ENCODE measurements around the gene TINAGL1.

The TINAGL1 gene

DNA sequence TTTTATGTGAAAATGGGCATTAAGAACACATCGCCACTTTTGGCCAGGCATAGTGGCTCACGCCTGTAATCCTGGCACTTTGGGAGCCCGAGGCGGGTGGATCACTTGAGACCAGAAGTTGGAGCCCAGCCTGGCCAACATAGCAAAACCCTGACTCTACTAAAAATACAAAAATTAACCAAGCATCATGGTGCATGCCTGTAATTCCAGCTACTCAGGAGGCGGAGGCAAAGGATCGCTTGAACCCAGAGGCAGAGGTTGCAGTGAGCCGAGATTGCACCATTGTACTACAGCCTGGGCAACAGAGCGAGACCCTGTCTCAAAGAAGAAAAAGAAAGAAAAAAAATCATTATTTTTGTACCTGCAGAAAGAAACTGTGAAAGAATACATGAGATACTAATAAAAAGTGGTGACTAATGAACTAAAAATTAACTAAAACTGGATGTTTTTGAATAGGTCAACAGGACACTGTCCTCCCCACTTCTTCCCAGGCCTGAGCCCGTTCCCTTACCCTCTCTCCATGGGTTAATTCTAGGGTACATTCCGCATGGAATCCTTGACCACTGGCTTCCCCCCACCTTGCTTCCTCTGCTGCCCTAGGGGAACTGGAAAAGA, 8.3 kb upstream of the TINAGL1 start:
- no peak for DNase-seq (ENCODE audit: low spot score)

DNA sequence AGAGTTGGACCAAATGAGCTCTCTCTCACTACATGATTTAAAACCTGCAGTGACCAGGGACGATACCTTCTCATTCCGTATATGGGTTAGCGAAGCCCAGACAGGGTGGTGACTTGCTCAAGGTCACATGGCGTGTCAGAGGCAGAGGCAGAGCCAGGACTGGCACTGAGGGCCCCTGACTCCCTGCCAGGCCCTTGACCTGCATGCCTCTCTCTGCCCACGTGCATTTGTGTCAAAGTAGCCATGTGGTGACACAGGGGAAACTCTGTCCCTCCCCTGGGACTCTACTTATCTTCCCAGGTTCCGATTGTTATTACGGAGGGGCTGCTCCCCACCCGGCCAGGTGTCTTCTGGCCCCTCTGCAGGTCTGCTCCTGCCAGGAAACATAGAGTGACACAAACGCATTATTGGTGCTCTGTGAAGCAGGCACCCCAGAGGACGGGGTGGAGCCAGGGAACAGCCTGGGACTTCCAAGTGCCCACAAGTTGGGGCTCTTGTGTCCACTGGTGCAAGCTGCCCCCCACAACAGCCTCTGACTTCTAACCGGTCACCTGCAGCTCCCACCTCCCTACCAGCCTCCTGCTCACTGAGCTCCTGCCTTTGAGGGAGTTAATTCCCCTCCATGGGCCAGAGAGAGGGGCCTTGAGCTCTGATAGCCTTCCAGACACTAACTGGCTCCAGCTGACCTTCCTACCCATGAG, 7.3 kb upstream of the TINAGL1 start:
- DNase-seq (ENCODE audit: low spot score) = no peak

DNA sequence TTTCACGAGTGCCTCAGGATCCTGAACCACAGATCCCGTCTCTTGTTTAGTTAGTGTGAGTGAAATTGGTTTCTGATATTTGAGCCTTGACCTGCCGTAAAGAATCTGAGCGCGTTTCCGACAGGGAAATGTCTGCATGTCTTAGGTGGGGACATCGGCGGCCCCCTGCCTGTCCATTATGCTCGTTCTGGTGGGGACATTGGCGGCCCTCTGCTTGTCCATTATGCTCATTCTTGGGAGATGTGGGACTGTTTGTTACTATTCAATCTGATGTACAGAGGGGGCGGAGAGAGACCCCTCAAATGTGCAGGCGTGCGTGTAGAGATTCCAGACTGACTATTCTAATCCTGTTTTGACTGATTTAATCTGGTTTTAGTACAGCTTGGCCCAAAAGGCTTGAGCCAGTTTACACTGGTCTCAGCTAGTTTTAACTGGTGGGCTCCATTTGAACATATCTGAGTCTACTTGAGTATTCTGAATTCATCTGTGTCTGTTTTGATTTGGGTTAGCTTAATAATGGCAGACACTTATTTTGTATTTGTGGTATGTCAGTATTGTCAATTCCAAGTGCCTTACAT, 6.6 kb upstream of the TINAGL1 start:
- no peak for DNase-seq (ENCODE audit: low spot score)

DNA sequence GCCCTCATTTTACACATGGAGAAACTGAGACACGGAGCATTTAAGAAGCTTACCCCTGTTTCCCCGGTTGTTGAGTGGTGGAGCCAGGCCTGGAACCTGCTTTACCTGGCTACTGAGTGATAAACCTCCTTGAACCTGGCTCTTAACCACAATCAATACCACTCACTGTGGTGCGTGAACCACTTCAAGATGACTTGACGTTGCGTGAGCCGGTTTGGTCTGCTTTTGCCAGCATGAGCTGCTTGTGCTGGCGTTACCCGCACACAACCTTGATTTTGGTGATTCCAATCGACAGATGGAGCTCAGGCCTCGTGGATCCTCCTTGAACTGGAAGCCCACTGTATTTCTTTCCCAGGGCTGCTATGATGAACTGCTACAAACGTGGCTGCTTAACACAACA, 6.1 kb upstream of the TINAGL1 start:
- DNase-seq (ENCODE audit: low spot score) = no peak

DNA sequence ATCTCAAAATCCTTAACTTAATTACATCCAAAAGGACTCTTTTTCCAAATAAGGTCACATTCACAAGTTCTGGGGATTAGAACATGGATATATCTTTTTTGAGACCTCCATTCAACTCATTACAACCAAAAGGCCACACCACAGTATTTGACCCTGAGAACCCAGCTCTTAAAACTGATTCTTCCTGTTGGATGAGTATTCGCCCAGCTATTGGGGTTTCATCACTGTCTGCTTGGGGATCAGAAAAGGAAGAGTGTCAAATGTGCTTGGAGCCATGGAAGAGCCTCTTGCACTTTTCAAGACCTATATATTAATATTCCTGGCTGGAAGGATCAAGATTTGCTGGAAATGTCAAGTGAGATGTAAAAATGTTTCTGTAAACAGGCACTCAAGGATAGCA, 5.4 kb upstream of the TINAGL1 start:
- DNase-seq (ENCODE audit: low spot score) = no peak

DNA sequence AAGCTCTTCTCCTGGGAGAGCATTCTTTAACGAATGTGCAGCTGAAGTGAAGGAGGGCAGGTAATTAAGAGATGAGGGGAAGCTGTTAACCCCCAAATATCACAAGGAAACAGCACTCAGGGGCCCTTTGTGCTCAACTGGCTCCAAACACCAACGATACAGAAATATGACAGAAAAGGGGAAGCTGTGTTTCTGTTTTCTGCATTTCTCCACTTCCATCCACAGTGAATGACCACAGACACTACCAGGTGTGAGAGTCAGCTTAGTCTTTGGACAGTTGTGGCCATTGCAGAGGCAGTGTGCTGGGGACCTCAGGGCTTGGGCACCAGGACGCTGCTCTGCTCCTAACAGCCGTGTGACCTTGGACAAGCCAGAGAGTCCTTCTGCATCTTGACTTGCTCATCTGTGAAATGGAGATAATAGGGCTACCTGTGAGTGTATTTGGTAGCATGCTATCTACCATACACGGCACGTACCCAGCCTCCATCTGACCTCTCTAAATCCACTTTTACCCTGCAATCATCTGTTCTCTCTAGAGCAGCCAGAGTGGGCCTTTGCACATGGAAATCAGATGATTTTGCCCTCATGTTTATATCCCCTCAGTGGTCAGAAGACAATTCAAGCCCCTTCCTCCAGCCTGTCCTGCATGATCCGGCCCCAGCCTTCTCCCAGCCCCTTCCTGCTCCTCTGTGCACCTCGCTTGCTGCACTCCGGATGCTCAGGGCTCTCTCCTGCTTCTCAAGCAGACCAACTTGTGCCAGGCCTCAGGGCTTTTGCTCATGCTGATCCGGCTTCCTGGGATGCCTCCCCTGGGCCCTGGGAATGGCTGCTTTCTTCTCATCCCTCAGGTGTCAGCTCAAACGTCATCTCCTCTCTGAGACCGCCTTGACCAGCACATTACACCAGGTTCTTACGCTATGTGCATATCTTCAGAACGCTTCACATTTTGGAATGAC, 4.7 kb upstream of the TINAGL1 start:
- DNase-seq (ENCODE audit: low spot score) = no peak

DNA sequence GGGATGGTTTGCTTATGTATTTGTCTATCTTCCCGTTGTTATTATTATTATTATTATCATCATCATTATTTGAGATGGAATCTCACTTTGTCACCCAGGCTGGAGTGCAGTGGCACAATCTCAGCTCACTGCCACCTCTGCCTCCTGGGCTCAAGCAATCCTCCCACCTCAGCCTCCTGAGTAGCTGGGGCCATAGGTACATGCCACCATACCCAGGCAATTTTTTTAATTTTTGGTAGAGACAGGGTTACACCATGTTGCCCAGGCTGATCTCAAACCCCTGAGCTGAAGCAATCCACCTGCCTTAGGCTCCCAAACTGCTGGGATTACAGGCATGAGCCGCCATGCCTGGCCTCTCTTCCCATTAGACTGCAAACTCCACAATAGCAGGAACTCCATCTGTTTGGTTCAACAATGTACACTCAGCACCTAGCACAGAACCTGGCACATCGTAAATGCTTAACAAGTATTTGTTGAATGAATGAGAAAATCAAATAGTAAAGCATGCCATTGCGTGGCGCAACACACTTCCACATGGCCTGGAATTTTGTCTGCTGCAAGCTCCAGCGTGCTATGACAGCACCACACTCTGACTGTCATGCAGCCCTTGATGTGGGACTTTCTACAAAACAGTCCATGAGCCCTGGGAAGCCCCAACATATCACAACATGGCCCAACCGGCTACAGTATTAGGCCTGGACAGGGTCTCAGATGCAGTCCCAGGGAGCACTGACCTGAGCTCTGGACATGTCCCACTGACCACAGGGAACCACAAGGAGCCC, 3.8 kb upstream of the TINAGL1 start:
- DNase-seq (ENCODE audit: low spot score) = no peak

DNA sequence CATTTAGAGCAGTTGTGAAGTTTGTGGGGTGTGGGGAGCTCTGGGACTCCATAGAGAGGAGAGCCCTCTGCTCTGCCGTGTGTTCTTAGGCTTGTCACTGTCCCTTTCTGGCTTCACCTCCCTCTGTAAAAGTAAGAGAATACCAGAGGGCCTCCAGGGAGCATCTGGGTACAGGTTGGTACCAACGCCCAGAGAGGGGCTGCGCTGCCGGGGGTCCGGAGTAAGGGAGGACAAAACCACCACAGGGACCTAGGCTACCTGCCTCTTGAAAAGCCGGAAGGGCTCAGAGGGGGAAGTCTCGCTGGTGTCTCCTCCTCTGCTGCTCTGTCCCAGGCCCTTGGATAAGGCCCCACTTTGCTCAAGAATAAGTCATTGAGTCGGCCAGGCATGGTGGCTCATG, 3.1 kb upstream of the TINAGL1 start:
- no peak for DNase-seq (ENCODE audit: low spot score)

DNA sequence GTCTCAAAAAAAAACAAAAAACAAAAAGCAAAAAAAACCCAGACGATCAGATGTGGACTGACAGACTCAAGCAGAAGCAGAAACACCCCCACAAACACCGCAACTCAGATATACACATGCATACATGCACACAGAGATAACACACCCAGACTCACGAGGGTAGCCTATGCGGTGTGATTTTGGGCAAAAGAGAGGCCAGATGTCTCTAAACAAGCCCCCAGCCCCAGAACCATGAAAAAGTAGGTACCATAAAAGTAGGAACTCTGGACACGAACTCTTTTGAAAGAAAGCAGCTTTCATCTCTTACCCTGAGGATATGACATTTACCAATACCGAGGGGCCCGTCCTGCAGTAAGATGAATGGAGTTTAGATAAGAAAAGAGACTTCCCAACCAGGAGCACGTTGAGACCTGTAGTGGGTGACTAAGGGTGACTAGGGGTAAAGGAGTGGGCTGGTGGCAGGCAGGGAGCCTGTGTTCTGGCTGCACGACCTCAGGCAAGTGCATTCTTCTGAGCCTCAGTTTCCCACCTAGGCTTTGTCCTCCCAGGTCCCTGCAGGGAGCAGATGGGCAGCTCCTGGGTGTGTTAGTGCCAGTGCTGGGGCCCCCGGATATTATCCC, 1.5 kb upstream of the TINAGL1 start:
- no peak for DNase-seq (ENCODE audit: low spot score)

DNA sequence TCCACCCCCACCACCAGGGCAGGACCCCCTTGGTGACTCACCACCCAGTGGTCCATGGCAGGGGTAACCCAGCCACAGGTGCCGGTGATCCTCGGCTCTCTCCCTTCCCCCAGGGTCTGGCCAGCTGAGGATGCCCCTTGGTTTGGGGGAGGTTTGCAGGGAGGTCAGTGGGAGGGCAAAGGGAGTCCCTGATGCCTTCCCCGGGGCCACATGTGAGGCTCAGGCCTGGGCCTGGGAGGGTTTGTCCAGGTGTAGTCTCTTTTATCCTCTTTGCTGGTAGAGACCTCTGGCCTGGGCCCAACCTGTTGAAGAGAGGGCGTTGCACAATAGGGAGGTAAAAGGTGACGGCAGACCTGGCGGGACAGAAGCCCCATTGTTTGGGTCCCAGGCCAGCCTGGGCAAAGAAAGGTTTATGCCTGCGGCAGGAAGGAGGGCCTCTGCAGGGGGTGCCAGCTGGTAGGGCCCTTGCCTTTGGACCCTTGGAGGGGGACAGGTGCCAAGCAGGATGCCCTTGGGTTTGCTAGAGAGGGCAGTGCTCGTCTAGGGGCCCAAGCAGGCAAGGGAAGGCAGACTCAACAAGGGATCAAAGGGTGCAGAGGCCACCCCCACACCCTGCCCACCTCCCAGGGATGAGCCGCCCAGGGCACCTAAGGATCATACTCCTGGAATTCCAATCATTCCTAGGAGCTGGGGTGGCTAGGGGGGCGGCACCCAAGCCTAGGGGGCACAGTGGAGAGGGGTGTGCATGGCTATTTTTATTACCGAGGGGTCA, 760 bp upstream of the TINAGL1 start:
- no peak for DNase-seq (ENCODE audit: low spot score)

DNA sequence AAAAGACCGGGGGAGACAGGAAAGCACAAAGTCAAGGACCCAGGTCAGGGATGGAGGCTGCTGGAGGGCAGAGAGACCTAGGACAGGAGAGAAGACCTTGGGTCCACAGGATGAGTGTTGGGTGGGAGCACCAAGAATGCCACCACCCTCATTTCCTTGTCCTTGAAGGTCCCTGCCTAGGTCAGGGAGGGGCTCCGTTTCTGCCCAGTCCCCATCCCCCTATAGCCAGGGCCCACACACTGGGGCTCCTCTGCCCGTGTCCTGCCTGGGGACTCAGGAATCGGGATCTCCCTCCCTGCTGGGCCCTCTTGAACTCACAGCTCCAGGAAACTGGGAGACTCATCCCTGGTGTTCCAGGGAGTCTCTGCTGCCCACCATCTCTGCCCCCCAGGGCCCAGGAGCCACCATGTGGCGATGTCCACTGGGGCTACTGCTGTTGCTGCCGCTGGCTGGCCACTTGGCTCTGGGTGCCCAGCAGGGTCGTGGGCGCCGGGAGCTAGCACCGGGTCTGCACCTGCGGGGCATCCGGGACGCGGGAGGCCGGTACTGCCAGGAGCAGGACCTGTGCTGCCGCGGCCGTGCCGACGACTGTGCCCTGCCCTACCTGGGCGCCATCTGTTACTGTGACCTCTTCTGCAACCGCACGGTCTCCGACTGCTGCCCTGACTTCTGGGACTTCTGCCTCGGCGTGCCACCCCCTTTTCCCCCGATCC, 584 bp downstream of the TINAGL1 start:
- DNase-seq (ENCODE audit: low spot score) = no peak

DNA sequence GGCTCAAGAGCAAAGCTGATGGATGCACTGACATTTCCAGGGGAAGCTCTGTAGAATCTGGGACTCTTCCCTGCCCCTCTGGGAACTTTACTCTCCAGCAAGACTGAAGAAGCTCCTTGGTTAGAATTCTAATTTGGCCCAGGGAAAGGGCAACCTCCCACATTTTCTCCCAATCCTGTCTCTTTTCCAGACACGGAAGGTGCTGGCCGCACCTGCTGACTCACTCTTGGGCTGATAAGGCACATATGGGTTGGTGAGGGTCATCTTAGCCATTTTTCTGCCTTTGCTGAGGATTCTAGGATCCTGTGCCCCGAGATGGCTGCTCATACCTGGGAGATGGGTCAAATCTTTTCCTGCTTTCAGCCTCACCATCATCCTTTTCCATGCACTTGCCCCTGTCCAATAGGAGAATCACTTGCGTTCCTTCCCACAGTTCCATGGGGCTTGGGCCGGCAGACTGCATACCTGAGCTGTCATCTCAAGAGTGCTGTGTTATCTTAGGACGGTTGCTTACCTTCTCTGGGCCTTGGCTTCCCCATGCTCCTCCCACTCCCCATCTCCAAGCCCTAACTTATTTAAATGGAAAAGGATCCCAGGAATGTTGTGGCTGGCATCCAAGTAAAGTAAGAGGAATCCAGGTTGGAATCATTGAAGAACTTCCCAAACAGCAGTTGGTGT, 1.3 kb downstream of the TINAGL1 start:
- no peak for DNase-seq (ENCODE audit: low spot score)

DNA sequence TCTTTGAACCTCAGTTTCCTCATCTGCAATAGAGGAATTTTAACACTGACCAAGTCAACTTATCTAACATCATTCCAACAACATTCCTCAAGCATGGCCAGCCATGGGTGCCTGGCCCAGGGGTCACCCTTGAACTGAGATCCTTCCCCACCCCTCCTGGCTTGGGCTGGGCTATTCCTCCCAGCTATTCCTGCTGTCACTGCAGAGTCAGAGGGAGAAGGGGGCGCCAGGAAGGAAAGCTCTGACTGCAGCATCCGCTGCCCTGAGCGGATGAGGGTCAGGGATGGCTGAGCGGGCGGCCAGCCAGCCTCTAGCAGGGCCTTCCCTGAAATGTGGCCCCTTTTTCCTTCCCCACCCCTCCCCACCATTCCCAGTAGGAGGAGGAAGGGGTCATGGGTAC, 3.1 kb downstream of the TINAGL1 start:
- DNase-seq (ENCODE audit: low spot score) = no peak

DNA sequence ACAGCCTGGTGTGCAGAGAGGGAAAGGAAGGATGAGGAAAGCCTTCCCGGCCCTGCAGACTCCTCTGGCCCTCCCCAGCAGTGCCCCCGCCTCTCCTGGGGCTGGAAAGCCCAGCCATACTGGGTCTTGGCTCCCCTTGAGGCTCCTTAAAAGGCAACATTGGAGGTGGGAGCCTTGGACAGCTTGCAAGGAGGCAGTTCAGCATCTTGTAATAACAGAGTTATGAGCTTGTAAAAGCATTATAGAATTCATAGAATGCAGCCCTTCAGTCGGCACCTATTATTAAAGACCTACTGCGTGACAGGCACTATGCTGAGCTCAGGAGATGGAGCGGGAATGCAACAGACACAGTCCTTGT, 4.2 kb downstream of the TINAGL1 start:
- no peak for DNase-seq (ENCODE audit: low spot score)

DNA sequence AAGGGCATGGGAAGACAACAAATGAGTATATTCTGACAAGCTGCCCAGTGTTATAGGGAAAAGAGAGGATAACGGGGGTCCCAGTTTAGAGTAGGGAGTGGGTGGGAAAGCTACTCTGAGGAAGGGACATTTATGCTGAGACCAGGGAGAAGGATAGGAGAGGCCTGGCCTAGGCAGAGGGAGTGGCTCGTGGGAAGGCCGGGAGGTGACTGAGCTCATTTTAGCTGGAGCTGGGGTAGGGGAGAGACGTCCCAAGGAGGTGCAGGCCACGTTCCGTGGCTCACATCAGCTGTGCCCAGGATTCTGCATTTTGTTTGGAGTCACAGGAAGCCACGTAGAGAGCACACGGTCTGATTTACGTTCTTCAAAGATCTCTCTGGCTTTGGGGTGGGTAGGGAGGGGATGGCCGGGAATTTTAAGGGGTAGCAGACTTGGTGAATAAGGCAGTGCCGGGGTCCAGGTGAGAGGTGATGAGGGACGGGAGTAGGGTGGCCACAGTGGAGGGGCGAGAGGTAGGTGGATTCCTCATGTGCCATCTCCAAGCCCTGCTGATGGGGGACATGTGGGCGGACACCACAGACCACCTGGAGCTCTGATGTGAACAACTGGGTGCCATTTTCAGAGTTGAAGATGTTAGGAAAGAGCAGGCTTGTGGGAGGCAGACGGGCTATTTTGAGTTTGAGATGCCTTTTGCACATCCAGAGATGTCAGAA, 4.7 kb downstream of the TINAGL1 start:
- DNase-seq (ENCODE audit: low spot score) = no peak

DNA sequence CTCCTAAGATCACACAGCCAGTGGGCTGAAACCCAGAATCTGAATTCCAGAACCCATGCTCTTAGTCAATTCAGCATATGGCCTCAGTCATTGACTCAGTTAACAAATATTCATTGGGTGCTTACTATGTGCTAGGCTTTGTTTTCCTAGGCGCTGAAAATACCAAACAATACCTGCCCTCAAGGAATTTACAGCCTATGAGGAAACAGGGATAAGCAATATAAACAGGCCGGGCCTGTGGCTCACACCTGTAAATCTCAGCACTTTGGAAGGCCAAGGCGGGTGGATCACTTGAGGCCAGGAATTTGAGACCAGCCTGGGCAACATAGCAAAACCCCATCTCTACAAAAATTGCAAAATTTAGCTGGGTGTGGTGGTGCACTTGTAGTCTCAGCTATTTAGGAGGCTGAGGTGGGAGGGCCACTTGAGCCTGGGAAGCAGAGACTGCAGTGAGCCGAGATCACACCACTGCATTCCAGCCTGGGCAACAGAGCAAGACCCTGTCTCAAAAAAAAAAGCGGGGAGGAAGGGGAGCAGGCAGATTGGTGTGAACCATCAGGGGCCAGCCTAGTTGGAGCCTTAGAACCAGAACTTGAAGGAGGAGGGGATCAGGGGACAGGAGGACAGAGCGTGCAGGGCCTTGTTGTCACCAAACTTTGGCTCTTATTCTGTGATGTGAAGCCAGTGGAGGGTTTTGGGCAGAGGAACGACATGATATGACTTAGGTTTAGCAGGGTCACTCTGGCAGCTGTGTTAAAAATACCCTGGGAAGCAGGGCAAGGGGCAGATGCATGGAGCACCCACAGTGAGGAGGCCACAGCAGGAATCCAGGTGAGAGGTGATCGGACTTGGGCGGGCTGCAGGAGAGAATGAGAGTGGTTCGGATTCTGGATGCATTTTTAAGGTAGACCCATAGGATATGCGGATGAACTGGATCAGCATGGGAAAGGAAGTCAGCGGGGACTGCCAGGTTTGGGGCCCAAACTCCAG, 5.8 kb downstream of the TINAGL1 start:
- no peak for DNase-seq (ENCODE audit: low spot score)
